Measurements from ENCODE around the gene DTNB.

The DTNB gene

DNA sequence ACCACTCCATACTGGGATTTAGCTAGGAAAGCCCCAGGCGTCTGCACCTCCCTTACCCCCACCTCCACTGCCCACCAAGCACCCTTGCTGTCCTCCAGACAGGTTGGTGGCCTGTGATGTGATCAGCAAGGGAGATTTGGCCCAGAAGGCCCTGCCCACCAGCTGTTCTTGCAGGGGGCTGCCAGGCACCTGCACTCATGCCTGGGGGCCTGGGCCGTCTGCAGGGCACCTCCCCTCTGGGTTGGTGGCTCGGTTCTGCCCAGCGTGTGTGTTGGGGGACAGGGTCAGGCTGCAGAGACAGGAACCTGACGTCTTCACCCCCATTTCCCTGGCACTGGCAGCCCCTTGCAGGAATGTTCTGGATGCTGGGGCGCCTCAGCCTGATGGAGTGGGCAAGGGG, 337.4 kb downstream of the DTNB start:
- no peak for DNase-seq

DNA sequence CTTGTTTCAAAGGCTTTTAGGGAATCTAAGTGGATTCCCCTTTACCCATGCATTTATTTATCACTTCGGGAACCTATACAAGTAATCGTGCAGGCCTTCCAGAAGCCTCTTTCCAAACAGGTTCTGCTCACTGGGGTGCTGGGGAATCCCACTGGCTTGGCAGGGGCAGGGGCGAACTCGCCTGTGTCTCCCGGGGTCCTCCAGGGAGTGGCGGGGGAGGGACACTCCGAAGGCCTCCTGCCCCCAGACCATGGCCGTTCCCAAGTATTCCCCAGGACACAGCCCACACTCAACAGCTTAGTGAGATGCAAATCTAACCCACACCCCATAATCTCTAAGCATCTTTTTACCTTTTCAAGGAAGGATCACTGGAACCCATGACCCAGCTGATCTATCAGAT, 338.2 kb downstream of the DTNB start:
- no peak for DNase-seq

DNA sequence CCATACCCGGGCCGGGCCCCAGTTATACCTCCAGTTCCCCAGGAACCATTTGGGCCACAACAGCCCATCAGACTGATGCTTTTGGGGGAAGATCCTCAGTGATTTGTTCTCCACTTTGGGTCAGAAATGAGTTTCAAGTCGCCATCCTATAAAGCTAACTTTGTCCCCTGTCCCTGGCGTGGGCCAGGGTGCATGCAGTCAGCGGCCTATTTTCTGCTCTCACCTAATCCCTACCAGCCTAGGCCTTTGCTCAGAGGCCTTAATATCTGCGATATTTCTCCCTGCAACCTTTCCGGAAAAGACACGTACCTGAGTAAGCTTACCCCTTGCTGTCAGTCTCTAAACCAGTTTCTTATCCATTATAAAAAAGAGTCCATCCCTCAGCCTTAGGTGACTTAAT, 338.9 kb downstream of the DTNB start:
- no peak for DNase-seq

DNA sequence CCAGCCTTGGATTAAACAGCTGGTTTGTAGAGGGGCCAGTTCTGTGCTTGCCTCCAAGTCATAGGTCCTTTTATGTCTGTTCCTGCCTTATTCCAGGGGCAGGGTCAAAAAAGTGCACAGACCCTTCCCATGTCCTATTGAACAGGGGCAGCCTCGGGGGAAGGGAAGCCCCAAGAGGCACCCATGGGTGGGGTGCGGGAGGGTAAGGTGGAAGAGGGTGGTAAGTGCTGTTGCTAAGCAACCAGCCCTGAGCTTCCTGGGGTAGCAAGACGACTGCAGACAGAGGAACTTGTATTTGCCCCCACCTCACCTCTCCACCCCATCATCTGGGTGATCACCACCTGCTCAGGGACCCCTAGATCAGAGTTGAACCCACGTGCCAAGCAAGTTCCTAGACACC, 339.4 kb downstream of the DTNB start:
- DNase-seq: no peak

DNA sequence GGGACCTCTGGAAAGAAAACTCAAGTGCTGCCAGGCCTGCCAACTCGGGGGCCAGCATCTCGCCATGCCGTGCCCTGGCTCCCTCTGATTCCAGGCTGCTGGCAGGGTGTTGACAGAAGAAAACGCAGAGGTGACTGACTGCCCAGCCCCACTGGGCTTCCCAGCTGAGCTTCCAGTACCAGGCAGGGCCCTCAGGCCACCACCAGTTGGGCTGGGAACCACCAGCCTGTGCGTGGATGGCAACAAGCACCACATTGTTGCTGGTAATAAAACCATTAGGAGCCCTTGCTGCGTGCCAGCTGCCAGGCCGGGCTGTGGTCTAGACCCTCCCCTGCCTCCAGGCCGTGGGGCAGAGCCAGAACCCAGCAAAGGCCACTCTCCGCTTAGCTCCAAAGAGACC, 340.8 kb downstream of the DTNB start:
- DNase-seq: no peak

- peak; percentile 77 for DNase-seq
Observed at GRCh38 chr2:25331686-25332365, 341.6 kb downstream of the DTNB start.

DNA sequence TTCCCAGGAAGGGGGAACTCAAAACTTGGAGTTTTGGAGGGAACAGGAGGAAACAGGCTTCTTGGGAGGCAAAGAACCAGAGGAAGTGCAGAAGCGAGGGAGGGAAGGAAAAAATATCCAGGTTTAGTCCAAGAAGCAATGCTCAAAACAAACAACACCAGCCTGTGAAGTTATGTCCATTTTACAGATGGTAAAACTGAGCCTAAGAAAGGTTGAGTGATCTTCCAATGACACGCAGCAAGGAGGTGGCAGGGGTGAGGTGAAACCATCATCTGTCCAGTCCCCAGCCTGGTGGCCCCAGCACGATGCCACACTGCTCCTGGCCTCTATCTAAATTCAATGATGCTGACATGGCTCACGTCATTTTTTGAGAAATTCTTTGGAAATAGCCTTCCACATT, 342.4 kb downstream of the DTNB start:
- DNase-seq: no peak

- no peak for DNase-seq
Observed at GRCh38 chr2:25330273-25330672, 343.1 kb downstream of the DTNB start.

DNA sequence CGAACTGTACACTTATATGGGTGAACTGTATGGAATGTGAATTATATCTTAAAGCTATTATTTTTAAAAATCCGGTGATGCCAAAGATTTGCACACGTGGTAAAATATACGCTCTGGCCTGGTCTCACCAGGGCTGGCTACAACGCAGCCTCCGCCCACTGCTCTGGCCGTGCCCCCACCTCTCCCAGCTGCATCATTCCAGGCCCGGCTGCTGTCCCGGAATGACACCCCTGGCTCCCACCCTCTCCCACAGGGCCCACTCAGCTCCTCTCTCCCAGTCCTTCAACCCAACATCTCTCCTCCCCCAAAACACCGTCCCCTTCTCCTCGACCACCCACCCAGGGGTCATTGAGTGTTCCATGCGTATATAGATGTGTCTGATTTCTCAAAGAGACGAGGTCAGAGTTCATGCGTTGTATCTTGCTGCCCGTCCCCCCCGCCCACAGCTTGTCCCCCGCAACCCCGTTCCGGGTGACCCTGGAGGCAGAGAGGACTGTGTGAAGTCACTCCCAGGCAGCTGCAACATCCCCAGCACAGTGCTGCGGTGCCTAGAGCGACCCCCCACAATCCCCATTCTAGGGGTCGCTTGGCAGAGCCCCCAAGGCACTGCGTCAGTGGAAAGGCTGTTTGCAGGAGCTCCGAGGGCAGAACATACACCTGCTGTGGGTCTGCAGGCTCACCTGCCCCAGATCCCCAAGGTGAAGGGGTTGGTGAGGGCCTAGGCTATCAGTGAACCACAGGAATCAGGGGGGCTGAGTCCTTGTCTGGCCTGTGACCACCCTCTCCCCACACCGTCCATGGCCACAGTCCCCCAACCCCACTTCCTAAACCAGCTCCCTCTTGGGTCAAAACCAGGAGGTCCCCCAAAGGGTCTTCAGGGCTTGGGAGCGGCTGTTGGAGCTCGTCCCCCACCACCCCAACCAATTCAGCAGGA, 345.0 kb downstream of the DTNB start:
- DNase-seq: no peak
